Lower leg skin (tissue), 3 donors: Measurements from ENCODE around the gene MUC3A.

Source experiments
- POLR2A ChIP-seq, 2 donors: fragments of 450-650 bp; IDR thresholded peaks; one replicate each; pipeline ENCODE4 v1.6.1; 2016 to 2017; ENCODE audit warnings: antibody characterized with exemption in 2 of 2, mild to moderate bottlenecking in 1 of 2, moderate library complexity in 1 of 2
- TF ChIP-seq, protein P1 (sequence below), 3 donors: fragments of 450-650 bp; IDR thresholded peaks; one replicate each; pipeline ENCODE4 v1.5.1; 2016; ENCODE audit warnings: antibody characterized with exemption in 3 of 3, mild to moderate bottlenecking in 3 of 3, moderate library complexity in 2 of 3

DNA sequence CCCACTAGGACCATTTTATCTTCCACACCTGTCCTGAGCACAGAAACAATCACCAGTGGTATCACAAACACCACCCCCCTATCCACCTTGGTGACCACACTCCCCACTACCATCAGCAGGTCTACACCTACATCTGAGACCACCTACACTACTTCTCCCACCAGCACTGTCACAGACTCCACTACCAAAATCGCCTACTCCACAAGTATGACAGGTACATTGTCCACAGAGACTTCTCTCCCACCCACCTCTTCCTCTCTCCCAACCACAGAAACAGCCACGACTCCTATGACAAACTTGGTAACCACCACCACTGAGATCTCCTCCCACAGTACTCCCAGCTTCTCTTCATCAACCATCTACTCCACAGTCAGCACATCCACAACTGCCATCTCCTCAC is 3.3 kb downstream of the MUC3A start:
- no peak for TF ChIP-seq POLR2A (IDR thresholded peaks at IDR 0.05)
- TF ChIP-seq, protein P1, sequence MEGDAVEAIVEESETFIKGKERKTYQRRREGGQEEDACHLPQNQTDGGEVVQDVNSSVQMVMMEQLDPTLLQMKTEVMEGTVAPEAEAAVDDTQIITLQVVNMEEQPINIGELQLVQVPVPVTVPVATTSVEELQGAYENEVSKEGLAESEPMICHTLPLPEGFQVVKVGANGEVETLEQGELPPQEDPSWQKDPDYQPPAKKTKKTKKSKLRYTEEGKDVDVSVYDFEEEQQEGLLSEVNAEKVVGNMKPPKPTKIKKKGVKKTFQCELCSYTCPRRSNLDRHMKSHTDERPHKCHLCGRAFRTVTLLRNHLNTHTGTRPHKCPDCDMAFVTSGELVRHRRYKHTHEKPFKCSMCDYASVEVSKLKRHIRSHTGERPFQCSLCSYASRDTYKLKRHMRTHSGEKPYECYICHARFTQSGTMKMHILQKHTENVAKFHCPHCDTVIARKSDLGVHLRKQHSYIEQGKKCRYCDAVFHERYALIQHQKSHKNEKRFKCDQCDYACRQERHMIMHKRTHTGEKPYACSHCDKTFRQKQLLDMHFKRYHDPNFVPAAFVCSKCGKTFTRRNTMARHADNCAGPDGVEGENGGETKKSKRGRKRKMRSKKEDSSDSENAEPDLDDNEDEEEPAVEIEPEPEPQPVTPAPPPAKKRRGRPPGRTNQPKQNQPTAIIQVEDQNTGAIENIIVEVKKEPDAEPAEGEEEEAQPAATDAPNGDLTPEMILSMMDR (IDR thresholded peaks at IDR 0.05) = no peak
